HUDEP-2 (cell line): ENCODE results near the gene FRAT2.
"Not testable (repeated sequence)": the region's sequence is repeated elsewhere in the genome, so short reads cannot be mapped to it uniquely, and the experiment has no call there.

Experiments used
- DNase-seq, 76 experiments: peaks; one replicate each; lab custom pipeline; 2025; ENCODE audit not compliant: unreplicated experiment in 76 of 76; lab: John Stamatoyannopoulos, UW

Gene FRAT2

DNA sequence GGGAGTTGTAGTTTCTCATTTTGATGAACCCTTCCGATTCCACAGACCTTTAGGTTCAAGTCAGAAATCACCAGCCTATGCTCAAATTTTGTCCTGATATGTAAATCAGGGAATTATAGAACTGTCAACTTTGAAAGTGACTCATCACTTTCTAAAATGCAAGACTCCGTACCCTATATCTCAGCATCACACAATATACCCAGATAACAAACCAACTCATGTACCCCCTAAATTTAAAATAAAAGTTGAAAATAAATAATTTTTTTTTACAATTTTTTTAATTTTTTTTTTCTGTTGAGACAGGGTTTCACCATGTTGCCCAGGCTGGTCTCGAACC is 41.7 kb downstream of the FRAT2 start:
- DNase-seq = no peak

DNA sequence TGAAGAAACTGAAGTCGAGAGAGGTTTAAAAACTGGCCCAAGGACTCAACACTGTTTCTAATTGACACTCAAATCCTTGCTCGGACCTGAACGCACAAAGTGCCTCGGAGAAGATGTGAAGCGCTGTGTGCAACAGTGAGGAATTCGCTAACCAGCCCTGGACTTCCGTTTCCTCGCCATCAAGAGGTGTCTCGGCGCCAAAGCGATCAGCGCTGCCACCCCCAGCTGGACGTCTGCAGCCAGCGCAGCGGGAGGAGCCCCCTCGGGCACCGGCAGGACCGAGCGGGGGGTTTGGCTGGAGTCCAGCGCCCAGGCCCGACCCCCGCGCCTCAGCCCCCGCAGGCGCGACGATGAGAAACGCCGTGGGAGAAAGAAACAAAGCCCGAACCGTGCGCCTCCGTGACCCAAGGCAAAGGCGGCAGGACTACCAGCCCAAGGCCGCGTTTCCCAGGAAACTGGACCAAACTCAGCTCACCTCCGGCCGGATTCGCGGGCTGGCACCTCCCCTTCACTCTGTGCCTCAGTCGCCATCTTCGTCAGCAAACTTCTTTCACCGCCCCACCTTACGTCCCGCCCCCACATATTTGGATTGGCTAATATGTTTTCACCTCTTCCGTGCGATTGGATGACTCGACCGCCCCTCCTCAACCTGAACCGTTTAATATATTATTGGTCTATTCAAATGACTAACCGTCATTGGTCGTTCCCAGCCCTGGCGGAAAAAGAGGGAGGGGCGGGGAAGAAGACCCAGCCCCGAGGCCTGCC is 42.2 kb downstream of the FRAT2 start, which contains the start of gene ARHGAP19:
Gene ARHGAP19, minus strand, starts transcription at position 541 of the 765 bp plus-strand sequence. Its CDS starts 10 bp downstream, at position 531.
- DNase-seq = peak; percentile 25 to 98 (median 94)

DNA sequence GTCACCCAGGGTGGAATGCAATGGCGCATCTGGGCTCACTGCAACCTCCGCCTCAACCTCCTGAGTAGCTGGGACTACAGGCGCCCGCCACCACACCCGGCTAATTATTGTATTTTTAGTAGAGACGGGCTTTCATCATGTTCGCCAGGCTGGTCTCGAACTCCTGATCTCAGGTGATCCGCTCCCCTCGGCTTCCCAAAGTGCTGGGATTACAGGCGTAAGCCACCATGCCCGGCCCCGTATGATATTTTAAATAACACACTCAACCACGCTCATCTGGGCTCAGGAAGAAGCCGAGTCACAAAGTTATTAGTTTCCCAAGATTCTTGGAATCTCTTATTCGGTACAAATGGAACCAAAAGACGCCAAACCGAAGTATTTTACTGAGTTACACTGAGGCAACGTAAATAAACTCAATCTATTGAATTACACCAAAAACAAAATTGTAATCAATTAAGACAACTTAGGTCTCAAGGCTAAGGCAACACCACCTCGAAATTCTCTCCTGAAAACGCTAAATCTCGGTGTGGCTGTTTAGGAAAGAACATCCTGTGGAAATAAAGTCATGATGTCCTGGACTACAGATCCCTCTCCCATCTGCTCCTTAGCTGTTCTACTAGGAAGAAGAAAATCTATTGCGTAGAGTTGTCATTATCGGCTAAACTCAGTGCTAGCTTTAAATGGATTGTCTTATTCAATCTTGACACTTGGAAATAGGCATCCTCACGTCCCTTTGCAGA is 43.0 kb downstream of the FRAT2 start:
- no peak for DNase-seq

DNA sequence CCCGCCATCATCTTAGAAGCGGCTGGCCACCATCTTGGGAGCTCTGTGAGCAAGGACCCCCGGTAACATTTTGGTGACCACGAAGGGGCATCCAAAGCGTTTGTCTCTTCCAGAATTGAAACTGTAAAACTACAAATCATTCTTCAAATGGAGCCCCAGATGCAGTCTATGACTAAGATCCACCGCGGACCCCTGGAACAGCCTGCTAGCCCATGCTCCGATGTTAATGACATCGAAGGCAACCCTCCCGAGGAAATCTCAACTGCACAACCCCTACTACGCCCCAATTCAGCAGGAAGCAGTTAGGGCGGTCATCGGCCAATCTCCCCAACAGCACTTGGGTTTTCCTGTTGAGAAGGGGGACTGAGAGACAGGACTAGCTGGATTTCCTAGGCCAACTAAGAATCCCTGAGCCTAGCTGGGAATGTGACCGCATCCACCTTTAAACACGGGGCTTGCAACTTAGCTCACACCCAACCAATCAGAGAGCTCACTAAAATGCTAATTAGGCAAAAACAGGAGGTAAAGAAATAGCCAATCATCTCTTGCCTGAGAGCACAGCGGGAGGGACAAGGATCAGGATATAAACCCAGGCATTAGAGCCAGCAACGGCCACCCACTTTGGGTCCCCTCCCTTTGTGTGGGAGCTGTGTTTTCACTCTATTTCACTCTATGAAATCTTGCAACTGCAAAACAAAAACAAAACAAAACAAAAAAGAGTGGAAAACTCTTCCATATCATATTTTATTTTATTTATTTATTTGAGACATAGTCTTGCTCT is 43.8 kb downstream of the FRAT2 start:
- not testable (repeated sequence) for DNase-seq

DNA sequence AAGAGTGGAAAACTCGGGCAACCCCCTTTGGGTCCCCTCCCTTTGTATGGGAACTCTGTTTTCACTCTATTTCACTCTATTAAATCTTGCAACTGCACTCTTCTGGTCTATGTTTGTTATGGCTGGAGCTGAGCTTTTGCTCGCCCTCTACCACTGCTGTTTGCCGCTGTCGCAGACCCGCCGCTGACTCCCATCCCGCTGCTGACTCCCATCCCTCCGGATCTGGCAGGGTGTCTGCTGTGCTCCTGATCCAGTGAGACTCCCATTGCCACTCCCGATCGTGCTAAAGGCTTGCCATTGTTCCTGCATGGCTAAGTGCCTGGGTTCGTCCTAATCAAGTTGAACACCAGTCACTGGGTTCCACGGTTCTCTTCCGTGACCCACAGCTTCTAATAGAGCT is 44.5 kb downstream of the FRAT2 start:
- DNase-seq = not testable (repeated sequence)
